ENCODE measurements around the gene KCTD3. TPM values are rescaled to one million over a fixed set of nuclear protein-coding genes. Genes with fewer than 3 reads are reported as not detected.

Gene KCTD3
- total and polyA plus RNA-seq, 10 of the 15 experiments (the other 5 are each of a cell fraction or from before 2014, with no cell fraction given): 3.6 to 19.8 (median 10.7) TPM

DNA sequence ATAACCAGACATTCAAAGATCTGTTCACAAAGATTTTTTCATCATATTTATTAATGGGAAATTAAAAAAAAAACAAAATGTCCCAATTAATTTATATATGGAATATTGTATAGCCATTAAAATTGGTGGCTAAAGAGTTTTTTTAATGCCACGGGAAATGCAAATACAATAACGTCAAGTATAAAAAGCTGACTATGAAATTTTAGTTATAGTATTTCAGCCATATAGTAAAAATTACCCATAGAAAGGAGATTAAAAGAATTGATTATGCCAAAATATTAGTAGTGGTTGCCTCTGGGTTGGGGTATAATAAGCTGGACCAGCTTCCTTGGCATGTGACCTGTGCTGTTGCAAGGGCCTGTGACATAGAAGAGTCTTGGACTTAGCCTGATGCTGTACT, 78.8 kb downstream of the KCTD3 start (continued):
- TF ChIP-seq, protein P1, sequence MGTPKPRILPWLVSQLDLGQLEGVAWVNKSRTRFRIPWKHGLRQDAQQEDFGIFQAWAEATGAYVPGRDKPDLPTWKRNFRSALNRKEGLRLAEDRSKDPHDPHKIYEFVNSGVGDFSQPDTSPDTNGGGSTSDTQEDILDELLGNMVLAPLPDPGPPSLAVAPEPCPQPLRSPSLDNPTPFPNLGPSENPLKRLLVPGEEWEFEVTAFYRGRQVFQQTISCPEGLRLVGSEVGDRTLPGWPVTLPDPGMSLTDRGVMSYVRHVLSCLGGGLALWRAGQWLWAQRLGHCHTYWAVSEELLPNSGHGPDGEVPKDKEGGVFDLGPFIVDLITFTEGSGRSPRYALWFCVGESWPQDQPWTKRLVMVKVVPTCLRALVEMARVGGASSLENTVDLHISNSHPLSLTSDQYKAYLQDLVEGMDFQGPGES (IDR thresholded peaks at IDR 0.05): no peak
- TF ChIP-seq YY1 (IDR thresholded peaks at IDR 0.05; ENCODE audit: low read depth, low read length): no peak
- no peak for TF ChIP-seq ESRRA (IDR thresholded peaks at IDR 0.05; ENCODE audit: low read length)
- no peak for TF ChIP-seq NBN (IDR thresholded peaks at IDR 0.05)
- no peak for TF ChIP-seq HDAC2 (IDR thresholded peaks at IDR 0.05)
- no peak for TF ChIP-seq CHD4 (IDR thresholded peaks at IDR 0.05)
- TF ChIP-seq, protein P2, sequence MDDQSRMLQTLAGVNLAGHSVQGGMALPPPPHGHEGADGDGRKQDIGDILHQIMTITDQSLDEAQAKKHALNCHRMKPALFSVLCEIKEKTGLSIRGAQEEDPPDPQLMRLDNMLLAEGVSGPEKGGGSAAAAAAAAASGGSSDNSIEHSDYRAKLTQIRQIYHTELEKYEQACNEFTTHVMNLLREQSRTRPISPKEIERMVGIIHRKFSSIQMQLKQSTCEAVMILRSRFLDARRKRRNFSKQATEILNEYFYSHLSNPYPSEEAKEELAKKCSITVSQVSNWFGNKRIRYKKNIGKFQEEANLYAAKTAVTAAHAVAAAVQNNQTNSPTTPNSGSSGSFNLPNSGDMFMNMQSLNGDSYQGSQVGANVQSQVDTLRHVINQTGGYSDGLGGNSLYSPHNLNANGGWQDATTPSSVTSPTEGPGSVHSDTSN (IDR thresholded peaks at IDR 0.05; ENCODE audit: insufficient replicate concordance, low read depth, low read length): no peak
- no peak for TF ChIP-seq KAT2A (conservative IDR thresholded peaks at IDR 0.05; ENCODE audit: control insufficient read depth, low read depth, low read length)

DNA sequence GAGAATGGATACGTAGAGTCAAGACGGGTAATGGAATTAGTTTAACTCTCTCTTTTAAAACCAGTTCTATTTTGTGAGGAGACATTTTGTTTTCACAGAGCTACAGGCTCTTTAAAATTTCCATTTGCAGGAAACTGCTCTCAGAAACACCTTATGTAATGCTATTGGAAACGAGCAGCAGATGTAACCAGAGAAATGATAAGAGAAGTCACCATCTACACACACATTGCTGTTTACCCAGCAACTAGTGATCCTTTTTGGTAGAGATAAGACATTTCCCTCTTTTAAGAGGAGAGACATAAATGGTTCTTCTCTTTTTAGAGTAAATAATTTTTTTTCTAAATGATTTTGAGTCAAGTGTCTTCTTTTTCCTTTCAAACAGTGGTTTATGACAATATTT, 80.6 kb downstream of the KCTD3 start:
- FAIRE-seq: no peak
- SMC1A ChIA-PET (ENCODE audit: uncharacterized antibody, unreplicated experiment): interaction anchor here (0.9 to 1.0 kb wide), 2 partner anchors 10 to 17 kb away, joined by 3 to 4 read pairs; no protein-coding TSS in a partner anchor
- Histone ChIP-seq H3K9ac (ENCODE audit: control insufficient read depth, insufficient read depth, low read length) (no peak overlapping the region), H3K9me3 (replicated peaks; ENCODE audit: control insufficient read depth, insufficient read depth, low read length) (no peaks in the 10 kb centered on the region), H3K27ac (ENCODE audit: control insufficient read depth, insufficient read depth) (no peak overlapping the region), H3K4me2 (ENCODE audit: control insufficient read depth, insufficient read depth) (no peak overlapping the region), H3K36me3 (ENCODE audit: control insufficient read depth in 2 of 2, insufficient read depth in 2 of 2, low read length in 1 of 2) (no peaks in the 10 kb centered on the region), H3K4me1 (ENCODE audit: control insufficient read depth, insufficient read depth, low read length) (no peaks in the 10 kb centered on the region), H3K79me2 (ENCODE audit: control insufficient read depth, insufficient read depth, low read length) (no peaks in the 10 kb centered on the region), H2AFZ (ENCODE audit: control insufficient read depth, low read depth, low read length) (no peak overlapping the region), H4K20me1 (ENCODE audit: control insufficient read depth, insufficient read depth) (no peaks in the 10 kb centered on the region), H3K27me3 (replicated peaks in 1 of 2; ENCODE audit: control insufficient read depth in 2 of 2, insufficient read depth in 2 of 2, low read length in 1 of 2) (no peaks in the 10 kb centered on the region), H3K4me3 (no peak overlapping the region)
- no peak for ATAC-seq
- DNase-seq (ENCODE audit: low read depth, low spot score): no peak
- in situ Hi-C loops (cut with MboI) (no loop called here), intact Hi-C loops (cut with micrococcal nuclease; ENCODE audit: unreplicated experiment) (no loop called here)
- RAD21 ChIA-PET (ENCODE audit: unreplicated experiment): no interaction called here
- CTCF ChIA-PET: interaction anchor here (0.6 kb wide), 1 partner anchor 15 kb away, joined by 3 read pairs; no protein-coding TSS in a partner anchor
- TF ChIP-seq, protein P3, sequence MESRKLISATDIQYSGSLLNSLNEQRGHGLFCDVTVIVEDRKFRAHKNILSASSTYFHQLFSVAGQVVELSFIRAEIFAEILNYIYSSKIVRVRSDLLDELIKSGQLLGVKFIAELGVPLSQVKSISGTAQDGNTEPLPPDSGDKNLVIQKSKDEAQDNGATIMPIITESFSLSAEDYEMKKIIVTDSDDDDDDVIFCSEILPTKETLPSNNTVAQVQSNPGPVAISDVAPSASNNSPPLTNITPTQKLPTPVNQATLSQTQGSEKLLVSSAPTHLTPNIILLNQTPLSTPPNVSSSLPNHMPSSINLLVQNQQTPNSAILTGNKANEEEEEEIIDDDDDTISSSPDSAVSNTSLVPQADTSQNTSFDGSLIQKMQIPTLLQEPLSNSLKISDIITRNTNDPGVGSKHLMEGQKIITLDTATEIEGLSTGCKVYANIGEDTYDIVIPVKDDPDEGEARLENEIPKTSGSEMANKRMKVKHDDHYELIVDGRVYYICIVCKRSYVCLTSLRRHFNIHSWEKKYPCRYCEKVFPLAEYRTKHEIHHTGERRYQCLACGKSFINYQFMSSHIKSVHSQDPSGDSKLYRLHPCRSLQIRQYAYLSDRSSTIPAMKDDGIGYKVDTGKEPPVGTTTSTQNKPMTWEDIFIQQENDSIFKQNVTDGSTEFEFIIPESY (IDR thresholded peaks at IDR 0.05): no peak
- TF ChIP-seq HDAC6 (IDR thresholded peaks at IDR 0.05; ENCODE audit: unreplicated experiment) (no peak), LARP7 (IDR thresholded peaks at IDR 0.05) (no peak), ETV6 (conservative IDR thresholded peaks at IDR 0.05 in 1 of 2, IDR thresholded peaks at IDR 0.05 in 1 of 2; ENCODE audit: borderline replicate concordance in 1 of 2, low read depth in 1 of 2) (no peak), CHD1 (IDR thresholded peaks at IDR 0.05; ENCODE audit: low read depth, low read length) (no peak)
- 21% methylated on average over 3 of the region's 3 CpGs for WGBS (ENCODE audit: insufficient coverage, insufficient replicate concordance, low lambda C conversion rate, missing lambda C conversion rate)
- BruUV-seq (replicated peaks): no TSS peak
- POLR2A ChIA-PET: no interaction called here
